ENCODE results near the gene ELMO3. TPM values are rescaled to one million over a fixed set of nuclear protein-coding genes. Genes with fewer than 3 reads are reported as not detected.

Gene ELMO3
- total RNA-seq, 1 donor from 2014 or later, result 9.6 TPM

GRCh38 chr16:67157892-67158635 lies 40.9 kb upstream of the ELMO3 start:
- Mint-ChIP-seq H3K4me3 (peak overlapping the region; percentile 83), H3K27me3 (peaks cover 86% of the 10 kb centered on the region), H3K4me1 (ENCODE audit: unreplicated experiment) (peaks cover 3% of the 10 kb centered on the region), H3K36me3 (no peaks in the 10 kb centered on the region), H3K9me3 (no peaks in the 10 kb centered on the region), H3K27ac (peak overlapping the region; percentile 23)
- DNase-seq (ENCODE audit: extremely low spot score, unreplicated experiment), result no peak
- no peak for TF ChIP-seq CTCF (conservative IDR thresholded peaks at IDR 0.05)

GRCh38 chr16:67158637-67159600 lies 40.0 kb upstream of the ELMO3 start:
- DNase-seq (ENCODE audit: extremely low spot score, unreplicated experiment), result no peak
- Mint-ChIP-seq H3K9me3 (no peaks in the 10 kb centered on the region), H3K27me3 (peaks cover 82% of the 10 kb centered on the region), H3K4me1 (ENCODE audit: unreplicated experiment) (peaks cover 3% of the 10 kb centered on the region), H3K36me3 (no peaks in the 10 kb centered on the region), H3K27ac (peak overlapping the region; percentile 62), H3K4me3 (peak overlapping the region; percentile 83)
- TF ChIP-seq CTCF (conservative IDR thresholded peaks at IDR 0.05), result no peak

GRCh38 chr16:67161595-67162058 lies 37.3 kb upstream of the ELMO3 start:
- TF ChIP-seq CTCF (conservative IDR thresholded peaks at IDR 0.05), result no peak
- peaks cover 3% of the 10 kb centered on the region for H3K4me1 Mint-ChIP-seq (ENCODE audit: unreplicated experiment)
- no peak overlapping the region for H3K4me3 Mint-ChIP-seq
- H3K27ac Mint-ChIP-seq, result no peak overlapping the region
- peaks cover 83% of the 10 kb centered on the region for H3K27me3 Mint-ChIP-seq
- H3K36me3 Mint-ChIP-seq, result no peaks in the 10 kb centered on the region
- no peaks in the 10 kb centered on the region for H3K9me3 Mint-ChIP-seq
- DNase-seq (ENCODE audit: extremely low spot score, unreplicated experiment), result no peak

- peaks cover 83% of the 10 kb centered on the region for H3K27me3 Mint-ChIP-seq
- no peaks in the 10 kb centered on the region for H3K36me3 Mint-ChIP-seq
- TF ChIP-seq CTCF (conservative IDR thresholded peaks at IDR 0.05), result peak; percentile 15
- H3K4me3 Mint-ChIP-seq, result peak overlapping the region; percentile 60
- H3K4me1 Mint-ChIP-seq (ENCODE audit: unreplicated experiment), result peaks cover 3% of the 10 kb centered on the region
- no peaks in the 10 kb centered on the region for H3K9me3 Mint-ChIP-seq
- H3K27ac Mint-ChIP-seq, result no peak overlapping the region
- DNase-seq (ENCODE audit: extremely low spot score, unreplicated experiment), result no peak
Observed at GRCh38 chr16:67162506-67163163, 36.3 kb upstream of the ELMO3 start.
